Stimulated activated CD4-positive, alpha-beta T cell treated with anti-CD3 and anti-CD28 coated beads, Interleukin-12 subunit alpha, Interleukin-12 subunit beta, amount 100 ng/mL, for 48 hours (primary cell): Measurements from ENCODE around the gene NR6A1.

Experiments
- DNase-seq, 3 donors: peaks; one replicate each; pipeline ENCODE4 v3.0.0-alpha.2; 2020; ENCODE audit warnings: low read depth in 2 of 3, low spot score in 1 of 3

Gene NR6A1

DNA sequence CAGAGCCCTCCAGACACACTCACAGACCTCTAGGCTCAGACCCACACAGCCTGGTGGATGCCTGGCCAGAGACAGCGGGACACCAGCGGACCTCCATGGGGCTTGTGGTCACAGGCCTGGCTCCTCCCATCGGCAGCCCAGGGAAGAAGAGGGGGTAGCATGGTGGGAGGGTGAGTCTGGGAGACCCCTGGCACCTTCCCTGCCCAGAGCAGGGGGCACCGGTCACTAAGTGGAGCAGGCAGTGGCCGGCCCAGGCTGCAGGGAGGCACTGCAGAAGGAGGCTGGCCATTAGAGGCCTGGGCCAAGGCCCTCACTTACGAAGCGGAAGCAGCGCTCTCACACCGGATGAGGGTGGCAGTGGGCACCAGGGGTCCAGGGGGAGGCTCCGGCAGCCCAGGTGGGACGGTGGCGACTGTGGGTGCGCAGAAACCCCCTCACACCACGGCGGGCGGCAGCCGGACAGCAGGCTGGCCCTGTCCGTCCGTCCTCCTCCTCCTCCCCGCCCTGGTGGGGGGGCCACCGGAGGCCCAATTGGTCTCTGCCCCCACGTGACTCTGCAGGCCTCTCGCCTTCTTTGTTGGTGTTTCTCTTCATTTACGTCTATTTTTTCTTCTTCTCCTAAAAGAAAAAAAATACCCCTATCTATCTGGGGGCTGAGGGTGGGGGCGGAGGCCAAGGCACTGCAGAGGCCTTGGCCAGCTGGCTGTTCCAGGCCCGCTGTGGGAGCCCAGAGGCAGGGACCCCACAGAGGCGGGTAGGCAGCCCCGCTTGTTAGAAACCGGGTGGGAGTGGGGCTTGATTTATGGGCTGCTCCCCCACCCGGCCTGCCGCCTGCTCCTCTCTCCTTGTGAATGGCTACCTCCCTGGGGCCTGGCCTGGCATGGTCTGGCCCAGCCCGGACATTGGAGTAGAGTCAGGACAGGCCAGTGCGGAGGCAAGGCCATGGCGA, 263.9 kb downstream of the NR6A1 start, which contains the start of gene NR5A1:
Gene NR5A1 (minus strand): TSS at position 469 of the 949 bp plus-strand sequence. CDS start 4,004 bp downstream, outside the sequence.
- no peak for DNase-seq

DNA sequence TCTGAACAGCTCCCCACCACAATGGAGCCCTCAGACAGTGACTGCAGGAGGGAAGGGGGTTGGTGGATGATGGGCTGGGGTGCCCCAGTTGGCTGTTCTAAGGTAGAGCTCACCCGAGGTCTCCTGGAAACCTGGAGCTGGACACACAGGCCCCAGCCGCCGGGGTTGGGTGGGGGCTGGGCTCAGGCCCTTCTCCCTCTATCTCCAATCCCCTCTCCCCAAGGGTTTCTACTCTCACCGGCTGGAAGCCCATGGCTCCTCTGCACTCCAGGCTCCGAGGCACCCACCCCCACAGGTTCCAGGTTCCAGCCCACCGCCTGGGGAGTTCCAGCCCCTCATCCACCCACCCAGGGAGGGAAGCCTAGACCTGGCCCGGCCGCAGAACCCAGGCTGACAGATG, 264.7 kb downstream of the NR6A1 start:
- no peak for DNase-seq

DNA sequence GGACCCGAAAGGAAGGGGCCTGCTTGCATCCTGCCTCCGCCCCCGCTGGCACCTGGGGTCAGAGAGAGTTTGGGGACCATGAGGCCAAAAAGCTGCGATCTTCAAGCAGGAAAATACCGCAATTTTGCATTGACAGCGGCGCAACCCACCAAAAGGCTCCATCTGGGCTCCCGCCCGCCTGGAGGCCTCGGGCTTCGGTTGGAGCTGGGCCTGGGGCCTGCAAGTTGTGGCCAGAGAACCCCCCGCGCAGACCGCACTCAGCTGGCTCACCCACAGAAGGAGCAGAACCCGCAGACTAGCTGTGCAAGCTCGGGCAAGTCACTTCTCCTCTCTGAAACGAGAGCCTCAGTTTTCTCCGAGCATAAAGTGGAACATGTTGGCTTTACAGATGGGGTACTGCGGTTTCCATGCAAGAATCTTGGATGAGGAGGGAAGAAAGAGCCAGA, 265.2 kb downstream of the NR6A1 start:
- no peak for DNase-seq

DNA sequence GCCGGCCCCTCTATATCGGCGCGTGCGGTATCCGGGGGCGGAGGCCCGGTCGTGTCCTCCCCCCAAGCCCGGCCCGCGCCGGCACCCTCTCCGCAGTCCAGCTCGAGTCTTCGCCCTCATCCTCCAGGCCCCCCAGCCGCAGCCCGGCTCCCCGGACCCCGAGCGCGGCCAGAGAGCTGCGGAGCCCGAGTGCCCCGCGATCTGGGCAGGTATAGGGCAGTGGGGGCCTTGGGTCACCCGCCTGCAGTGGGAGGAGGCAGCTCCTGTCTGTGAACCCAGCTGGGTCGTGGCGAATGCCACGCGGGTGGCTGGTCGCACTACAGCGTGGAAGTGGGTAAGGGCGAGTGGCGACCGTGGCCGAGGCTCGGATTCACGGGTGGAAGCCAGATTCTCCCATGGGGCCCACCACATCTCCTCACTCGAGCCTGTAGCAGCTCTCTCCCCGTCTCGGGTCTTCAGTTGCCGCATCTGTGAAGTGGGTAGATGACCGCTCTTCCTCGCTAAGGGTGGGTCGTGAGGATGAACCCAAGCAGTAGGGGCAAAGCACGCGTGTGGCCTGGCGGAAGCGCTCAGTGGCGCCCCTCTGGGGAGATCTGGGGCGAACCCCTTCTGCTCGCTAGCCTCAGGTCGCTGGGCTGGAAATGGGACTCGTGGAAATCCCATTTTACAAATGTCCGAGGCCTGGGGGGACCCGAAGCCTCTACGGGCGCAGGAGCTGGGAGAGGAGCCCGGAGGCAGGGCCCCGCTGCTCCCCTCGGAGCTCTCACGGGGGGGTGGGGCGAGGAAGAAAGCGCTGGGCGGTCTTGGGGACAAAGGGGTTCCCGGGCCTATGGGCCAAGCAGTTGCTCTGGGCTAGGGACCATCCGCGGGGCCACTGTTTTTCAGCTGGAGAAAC, 265.9 kb downstream of the NR6A1 start:
- no peak for DNase-seq

DNA sequence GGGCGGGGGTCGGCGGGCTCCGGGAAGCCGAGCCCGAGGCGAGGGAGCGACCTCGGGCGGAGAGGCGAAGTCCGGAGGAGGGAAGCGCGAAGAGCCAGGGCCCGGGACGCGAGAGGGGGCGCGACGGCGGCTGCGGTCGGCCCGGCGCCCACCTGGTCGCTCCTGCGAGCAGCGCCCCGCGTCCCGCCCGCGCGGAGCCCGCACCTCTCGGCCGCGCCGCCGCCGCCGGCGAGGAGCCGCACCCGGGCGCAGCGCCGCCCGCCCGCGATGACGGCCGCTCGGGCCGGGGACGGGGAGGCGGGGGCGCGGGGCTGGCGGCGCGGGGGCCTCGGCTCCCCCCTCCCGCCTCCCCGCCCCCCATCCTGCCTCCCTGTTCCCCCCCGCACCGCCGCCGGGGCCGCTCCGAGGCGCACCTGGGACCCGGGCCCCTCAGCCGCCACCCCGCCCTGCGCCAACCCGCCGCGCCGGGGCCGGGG, 266.5 kb downstream of the NR6A1 start:
- DNase-seq = no peak

DNA sequence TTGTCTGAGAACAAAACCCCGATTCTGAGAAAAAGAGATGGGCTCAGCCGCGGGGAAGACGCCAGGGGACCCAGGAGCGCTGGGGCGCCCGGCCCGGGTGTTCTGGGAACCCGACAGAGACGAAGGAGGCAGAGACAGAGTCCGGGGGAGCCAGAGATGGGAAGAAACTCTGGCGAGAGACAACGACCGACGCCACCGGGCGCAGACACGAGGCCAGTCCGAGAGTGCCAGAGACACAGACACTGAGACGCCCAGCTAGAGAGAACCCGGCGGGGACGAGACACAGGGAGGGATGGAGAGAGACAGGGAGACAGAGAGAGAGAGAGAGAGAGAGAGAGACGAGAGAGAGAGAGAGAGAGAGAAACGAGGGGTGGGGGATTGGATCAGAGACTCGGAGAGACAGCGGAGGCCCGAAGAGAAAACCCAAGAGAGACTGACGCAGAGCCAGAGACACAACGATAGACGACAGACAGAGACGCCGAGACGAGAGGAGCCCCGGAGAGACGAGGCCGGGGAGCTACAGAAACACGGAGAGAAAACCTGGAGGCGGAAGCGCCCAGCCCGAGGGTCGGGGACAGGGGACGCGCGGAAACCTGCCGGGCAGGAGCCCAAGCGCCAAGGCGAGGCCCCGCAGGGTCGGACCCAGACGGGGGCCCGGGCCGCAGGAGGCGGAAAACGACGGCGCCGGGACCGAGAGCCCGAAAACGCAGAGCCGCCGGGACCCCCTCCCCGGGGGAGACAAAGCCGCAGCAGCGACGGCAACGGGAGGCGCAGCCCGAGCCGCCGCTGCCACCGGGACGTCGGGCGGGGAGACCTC, 267.2 kb downstream of the NR6A1 start:
- no peak for DNase-seq

- no peak for DNase-seq
These were observed 268.1 kb downstream of the NR6A1 start for GRCh38 chr9:124502711-124503702.

DNA sequence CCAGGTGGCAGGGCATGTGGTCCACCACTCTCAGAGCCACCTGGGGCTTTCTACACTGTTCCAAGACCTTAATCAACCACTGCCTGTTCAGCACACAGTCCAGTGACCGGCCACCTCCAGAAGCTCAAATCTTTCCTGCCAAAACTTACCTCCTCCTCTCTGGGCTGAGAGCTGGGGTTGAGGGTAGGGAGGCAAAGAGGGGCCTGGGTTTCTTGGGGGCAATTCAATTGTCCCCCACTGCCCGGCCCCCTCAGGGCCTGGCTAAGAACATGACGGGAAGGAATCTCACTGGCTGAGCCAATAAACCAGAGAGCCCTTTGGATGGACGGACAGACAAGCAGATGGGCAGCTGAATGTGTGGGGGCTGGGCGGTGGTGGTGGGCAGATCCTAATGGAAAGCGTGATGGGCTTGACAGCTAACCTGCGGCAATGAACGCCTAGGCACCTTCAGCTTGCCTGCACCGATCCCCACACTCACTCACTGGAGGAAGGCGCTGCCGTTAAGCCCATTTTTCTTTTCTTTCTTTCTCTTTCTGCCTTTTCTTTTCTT, 269.3 kb downstream of the NR6A1 start:
- no peak for DNase-seq

DNA sequence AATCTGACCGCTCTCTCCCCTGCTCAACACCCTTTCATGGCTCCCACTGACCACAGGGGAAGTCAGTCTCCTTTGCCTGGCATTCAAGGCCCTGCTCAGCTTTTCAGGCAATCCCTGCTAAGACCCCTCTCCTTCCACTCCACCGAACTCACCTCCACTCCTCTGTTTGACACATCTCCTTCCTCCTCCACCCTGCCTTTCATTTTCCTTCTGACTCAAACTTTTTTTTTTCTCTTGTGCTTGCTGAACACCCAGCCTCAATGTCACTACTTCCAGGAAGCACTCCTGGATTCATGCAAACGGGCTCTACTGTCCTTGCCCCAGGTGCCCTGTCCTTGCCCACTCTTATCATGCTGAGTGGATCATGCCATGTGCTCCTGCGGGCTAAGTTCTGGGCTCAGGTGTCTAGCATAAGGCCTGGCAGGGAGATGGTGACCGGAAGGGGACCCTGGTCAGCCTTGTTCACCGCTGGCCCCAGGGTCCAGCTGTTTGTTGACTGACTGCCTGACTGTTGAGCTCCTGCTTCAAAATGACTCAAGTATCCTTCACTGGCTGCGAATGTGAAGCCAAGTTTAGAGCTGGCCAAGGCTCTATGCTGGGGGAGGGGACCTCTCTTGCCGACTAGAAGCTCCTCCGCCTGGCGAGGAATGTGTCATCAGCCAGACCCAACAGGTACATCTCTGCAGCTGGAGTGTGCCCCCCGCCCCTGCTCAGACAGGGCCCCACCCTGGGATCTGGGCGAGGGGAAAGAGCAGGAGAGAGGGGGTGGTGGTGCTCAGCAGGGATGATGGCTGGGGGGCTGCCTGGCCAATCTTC, 270.1 kb downstream of the NR6A1 start:
- DNase-seq = no peak

GRCh38 chr9:124500028-124500795, 270.9 kb downstream of the NR6A1 start:
- no peak for DNase-seq

DNA sequence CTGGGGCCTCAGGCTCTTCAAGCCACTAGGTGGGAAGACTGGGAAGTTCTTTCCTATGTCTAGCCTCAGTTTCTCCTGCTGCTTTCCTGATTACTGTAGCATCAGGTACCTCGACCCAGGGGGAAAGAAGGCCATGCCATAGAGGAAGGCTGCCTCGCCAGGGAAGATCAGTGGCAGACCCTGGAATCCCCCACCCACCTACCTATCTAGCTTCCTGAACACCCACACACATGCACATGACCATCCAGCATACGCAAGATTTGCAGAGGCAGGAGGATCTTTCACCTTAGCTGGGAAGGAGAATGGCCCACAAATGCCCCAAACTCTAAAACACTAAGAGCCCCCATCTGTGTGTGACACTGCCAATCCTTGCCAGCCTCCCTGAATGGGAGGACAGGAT, 271.9 kb downstream of the NR6A1 start:
- DNase-seq = no peak

DNA sequence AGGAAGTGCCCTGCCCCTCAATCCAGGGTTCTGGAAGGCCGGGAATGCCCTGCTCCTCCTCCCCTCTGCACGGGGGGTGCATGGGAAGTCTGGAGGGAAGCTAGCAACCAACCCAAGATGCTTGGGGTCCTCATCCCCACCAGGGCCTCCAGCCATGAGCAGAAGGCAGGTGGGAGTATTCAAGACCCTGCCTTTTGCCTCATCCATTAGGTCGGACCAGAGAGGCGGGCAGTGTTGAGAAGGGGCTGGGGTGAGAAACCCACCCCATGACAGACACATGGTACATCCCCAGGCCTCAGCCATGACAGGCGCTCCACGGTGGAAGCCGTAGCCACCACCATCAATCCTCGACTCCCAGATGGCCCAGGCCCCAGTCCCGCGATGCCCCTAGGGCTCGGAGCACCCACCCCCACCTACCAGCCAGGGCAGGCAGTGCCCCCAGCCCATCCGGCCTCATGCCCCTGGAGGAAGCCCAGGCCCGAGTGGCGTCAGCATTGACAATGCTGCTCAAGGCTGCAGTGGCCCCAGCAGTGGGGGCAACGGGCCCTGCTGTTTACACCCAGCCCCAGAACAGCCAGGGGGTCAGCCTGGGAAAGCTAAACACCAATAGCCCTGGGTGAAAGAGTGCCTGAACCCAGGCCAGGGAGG, 272.5 kb downstream of the NR6A1 start:
- no peak for DNase-seq

DNA sequence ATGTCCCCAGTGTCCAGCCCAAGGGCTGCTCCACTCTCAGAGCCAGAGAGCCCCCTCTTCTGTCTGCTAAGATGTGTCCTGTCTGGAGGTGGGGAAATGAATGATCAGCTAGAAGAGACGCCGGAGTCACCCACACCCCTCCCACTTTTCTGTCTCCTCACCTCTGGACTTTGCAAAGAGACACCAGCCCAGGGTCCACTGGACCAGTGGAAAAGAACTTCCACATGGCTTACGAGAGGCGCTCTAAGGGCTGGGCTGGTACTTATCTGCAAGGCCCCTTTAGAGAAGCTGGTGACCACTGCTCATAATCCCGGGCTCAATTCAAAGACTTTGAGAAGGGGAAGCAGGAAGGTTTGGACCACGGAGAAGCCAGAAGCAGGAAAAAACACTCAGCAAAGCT, 273.1 kb downstream of the NR6A1 start:
- no peak for DNase-seq

GRCh38 chr9:124497441-124497840, 273.7 kb downstream of the NR6A1 start:
- DNase-seq = no peak

DNA sequence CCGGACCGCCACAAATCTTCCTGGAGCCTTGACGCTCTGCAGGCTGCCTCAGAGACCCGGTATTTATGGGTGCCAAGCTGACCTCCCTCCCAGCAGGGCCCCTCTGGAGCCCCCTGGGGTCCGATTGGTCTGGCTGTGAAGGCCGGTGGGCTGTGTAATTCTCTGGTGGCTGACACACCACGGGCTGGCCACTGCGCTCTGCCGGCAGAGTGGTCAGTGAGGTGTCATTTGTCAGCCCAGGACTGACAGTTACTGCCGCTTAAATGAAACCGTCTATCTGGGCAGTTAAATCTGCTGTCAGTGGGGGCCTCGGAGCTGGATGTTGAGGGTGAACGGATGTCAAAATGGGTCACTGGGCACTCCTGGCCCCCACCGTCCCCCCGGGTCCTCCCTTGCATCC, 274.6 kb downstream of the NR6A1 start:
- DNase-seq = no peak

DNA sequence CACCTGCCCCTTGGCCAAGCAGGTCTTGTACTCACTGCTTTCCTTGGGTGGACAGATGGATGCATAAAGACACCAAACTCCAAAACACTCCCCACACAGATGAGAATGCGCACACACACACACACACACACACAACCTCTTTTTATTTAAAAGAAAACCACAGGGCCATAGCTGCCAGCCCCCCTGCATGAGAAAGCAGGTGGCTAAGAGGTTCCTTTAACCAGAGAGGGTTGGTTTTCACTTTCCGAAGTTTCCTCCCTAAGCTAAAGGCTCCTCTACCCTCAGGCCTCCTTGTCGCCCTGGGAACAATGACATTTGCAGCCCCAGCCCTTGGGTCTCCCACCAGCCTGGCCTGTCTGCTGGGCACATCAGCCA, 275.0 kb downstream of the NR6A1 start:
- no peak for DNase-seq
